Measurements from ENCODE around the gene SOCS1.
"Not testable (repeated sequence)": the region's sequence is repeated elsewhere in the genome, so short reads cannot be mapped to it uniquely, and the experiment has no call there.

SOCS1 gene

GRCh38 chr16:11224894-11225676 lies 30.9 kb downstream of the SOCS1 start:
- DNase-seq (ENCODE audit: low read depth): peak; percentile 70

DNA sequence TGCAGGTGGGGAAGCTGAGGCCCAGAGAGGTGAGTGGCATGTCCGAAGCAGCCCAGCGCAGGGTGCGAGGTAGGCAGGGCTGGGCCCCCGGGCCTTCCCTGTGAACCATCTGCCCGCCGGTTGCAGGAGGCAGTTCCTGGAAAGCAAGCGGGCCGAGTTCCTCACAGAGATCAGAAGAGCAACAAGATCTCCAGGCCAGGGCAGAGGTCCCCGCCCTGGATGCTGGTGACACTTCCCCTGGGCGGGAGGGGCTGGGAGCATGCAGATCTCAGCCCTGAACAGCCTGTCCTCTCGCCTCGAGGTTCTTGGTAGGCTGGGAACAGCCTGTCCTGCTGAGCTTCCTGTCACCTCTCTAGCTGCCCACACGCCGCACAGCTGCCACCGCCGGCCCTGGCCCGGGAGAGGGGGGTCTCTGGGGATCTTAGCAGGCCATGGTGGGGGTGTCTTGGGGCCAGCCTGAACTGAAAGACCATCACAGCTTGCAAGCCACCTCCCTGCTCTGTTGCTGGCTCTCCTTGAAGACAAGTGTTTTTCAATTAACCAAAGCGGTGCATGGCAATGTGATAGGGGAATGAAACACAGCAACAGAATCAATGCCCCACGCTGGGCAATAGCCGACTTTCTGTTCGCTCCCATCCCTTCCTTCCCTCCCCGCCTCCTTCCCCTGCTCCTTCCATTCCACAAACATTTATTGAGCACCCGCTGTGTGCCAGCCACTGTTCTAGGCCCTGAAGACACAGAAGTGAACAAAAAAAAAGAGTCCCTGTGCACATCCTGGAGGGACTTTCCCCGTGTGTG lies 31.7 kb downstream of the SOCS1 start:
- peak; percentile 32 for DNase-seq (ENCODE audit: low read depth)

- not testable (repeated sequence) for DNase-seq (ENCODE audit: low read depth)
Measured at GRCh38 chr16:11220507-11220906, 35.5 kb downstream of the SOCS1 start.

GRCh38 chr16:11219178-11219577 lies 36.8 kb downstream of the SOCS1 start:
- DNase-seq (ENCODE audit: low read depth): no peak

GRCh38 chr16:11218604-11218962 lies 37.4 kb downstream of the SOCS1 start:
- no peak for DNase-seq (ENCODE audit: low read depth)

GRCh38 chr16:11217651-11218603 lies 38.1 kb downstream of the SOCS1 start:
- no peak for DNase-seq (ENCODE audit: low read depth)

GRCh38 chr16:11215935-11216556 lies 40.0 kb downstream of the SOCS1 start:
- DNase-seq (ENCODE audit: low read depth): no peak

- DNase-seq (ENCODE audit: low read depth): no peak
Measured at GRCh38 chr16:11213799-11214198, 42.2 kb downstream of the SOCS1 start.

DNA sequence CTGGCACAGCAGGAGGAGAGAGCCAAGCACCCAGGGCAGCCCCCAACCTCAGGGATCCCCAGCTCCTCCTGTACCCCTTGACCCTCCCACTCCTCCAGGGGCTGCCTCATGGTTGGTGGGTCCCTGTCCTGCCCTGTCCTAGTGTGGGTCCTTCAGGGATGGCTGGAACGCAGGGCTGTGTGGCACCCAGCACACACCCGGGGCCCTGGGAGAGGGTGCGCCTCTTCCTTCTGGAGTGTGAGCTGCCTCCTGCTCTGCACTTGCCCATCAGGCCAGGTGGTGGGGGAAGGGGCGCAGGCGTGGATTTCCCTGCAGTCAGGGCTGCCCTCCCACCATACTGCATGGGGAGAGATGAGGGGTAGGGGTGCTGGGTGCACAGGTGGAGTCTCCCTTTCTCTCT lies 42.6 kb downstream of the SOCS1 start:
- DNase-seq (ENCODE audit: low read depth): no peak

DNA sequence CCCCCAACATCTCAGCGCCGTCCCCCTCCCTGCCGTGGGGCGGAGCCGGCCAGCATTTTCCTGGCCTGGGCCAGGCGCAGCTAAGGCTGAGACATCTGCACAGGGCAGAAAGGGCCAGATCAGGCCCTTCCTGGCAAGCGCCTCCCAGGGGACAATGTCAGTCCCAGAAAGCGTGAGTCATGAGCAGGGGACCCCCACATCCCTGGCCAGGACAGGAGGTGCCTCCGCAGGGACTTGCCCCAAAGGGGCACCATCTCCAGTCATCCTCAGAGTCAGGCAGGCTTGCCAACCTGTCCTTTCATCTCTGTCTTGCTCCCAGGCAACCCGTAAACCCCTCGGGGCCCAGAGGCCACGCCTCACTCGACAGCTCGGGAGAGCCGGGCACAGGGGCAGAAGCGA lies 43.2 kb downstream of the SOCS1 start:
- no peak for DNase-seq (ENCODE audit: low read depth)

DNA sequence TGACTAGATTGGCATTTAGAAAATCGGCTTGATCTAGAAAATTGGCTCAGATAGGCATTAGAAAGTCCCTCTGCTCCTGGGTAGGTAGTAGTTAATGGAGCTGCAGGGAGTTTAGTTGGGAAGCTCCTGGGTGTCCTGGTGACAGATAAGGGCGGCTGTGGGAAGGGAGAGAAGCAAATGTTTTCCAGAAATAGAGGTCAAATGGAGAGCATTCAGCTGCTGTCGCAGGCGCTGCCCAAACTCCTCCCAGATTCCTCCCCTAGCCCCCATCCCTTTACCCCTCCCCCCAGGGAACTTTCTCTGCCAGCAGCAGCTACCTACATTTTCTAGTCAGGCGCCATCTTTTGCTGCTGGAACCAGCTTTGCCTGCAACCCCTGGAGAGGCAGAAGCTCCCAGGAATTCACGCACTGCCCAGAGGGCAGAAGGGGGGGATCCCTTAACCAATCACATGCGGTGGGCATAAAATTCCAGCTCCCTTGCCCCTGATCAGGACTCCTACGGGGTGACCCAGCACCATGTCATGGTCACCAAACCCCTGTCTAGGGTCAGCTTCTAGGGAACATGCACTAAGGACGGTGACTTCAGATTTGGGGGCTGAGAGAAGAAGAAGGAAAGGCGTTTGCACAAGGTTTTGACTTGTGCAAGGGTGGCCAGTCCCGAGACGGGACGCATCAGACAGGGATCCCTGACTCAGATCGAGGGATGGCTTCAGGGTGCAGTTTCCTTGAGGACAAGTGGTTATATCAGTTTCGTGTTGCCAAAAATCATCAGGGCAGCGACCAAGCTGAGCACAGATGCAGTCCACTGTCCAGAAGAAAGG lies 43.8 kb downstream of the SOCS1 start:
- DNase-seq (ENCODE audit: low read depth): no peak

- DNase-seq (ENCODE audit: low read depth): no peak
Measured at GRCh38 chr16:11211061-11211976, 44.7 kb downstream of the SOCS1 start.

DNA sequence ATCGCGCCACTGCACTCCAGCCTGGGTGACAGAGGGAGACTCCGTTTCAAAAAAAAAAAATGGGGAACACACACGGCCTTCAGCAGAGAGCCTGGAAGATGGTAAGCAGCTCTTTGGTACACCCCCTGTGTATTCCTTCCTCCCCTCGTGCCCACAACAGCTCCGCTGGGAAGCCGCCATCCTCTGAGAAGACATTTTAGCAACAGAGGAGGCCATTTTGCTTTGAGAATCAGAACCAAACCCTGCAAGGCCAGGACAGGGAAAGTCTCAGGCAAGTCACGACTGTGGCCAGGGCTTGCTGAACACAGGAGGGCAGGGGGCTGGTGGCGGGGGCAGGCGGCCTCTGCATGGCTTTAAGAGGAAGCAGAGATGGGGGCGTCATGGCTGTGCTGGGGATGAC lies 45.7 kb downstream of the SOCS1 start:
- DNase-seq (ENCODE audit: low read depth): no peak

DNA sequence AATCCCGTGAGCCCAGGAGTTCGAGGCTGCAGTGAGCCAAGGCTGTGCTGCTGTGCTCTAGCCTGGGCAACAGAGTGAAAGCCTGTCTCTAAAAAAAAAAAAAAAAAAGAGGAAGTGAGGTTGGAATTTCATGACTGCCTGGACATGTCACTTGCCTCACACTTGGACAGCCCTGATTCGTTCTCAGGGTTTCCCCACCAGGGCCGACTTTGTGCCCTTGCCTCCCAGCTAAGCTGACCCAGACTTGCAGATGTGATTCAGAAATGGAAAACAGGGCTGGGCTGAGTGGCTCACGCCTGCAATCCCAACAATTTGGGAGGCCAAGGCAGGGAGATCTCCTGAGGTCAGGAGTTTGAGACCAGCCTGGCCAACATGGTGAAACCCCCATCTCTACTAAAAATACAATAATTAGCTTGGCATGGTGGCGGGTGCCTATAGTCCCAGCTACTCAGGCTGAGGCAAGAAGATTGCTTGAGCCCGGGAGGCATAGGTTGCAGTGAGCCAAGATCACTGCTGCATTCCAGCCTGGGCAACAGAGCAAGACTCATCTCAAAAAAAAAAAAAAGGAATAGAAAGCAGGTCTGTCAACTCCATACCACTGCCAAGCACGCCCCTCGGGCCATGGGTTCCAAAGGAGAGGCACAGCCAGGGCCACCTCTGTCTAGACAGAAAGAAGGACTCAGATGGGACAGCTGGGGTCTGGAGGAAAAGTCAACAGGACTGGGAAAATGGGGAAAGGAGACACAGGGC lies 46.9 kb downstream of the SOCS1 start:
- no peak for DNase-seq (ENCODE audit: low read depth)

DNA sequence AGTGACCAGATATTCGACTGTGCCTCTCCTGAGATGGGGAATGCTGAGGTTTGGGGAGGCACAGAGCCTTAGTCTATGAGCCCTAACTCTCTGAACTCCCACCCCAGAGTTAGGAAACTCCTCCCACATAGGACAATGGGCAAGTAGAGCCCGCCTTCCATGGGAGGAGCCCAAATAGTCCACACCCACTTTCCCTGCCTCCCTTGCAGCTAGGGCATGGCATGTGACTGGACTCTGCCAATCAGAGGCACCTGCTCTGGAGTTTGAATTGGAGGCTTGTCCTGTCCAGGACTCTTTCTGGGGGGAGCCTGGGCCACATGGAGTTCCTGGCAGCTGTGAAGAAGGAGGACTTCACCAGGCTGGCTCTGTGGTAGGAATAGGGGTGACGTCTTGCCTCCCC lies 48.4 kb downstream of the SOCS1 start:
- no peak for DNase-seq (ENCODE audit: low read depth)

DNA sequence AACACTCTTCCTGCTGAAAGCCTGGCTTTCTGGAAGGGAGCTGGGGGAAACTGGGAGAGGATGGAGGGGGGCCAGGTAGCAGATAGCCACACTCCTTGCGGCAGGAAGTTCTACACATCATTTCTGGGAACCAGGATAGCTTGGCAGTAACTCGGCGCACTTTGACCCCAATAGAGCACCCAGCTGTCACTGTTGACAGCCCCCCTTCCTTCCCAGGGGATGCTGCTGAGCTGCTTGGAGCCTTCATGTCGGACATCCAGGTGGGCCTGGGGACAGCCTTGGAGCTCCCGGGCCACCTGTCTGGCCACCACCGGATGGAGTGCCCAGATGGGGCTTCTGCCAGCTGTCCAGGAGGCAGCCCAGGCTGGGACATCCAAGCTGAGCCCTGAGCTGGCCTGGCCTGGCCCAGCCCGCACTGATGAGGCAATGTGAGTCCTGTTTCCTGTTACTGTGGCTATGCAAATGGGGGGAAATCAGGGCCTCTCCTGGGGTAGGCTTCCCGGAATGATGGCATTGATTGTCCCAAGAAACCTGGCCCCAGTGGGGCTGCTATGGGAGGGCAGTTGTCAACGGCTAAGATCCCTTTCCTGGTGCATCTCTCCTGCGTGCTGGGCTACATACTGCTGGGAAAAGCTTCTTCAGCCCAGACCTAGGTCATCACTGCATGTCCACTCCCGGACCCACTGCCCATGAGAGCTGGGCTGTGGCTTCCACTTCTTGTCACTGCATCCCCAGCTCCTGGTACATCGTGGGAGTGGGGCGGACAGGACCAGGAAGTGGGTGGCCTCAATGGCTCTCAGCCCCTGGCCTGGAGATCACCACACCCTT lies 50.0 kb downstream of the SOCS1 start:
- DNase-seq (ENCODE audit: low read depth): no peak

GRCh38 chr16:11205065-11205699 lies 50.8 kb downstream of the SOCS1 start:
- no peak for DNase-seq (ENCODE audit: low read depth)
